Lung (tissue), 12 donors: Measurements from ENCODE around the gene LIX1L. TPM values are rescaled to one million over a fixed set of nuclear protein-coding genes. Genes with fewer than 3 reads are reported as not detected.

ENCODE experiments used
- ATAC-seq: fragments of 200-7000 bp; cut with Tn5 transposase; one replicate; pipeline ENCODE4 v1.9.1; 2020; ENCODE audit warnings: moderate number of reproducible peaks; ENCODE audit not compliant: insufficient read depth, low FRiP score
- DNase-seq, 3 donors: peaks; one replicate each; pipeline ENCODE4 v3.0.0-alpha.2; 2013 to 2017
- H3K27ac ChIP-seq, 2 donors: one replicate each; pipeline ENCODE4 v1.5.1; 2013; ENCODE audit warnings: mild to moderate bottlenecking in 2 of 2, moderate library complexity in 2 of 2, control low read depth in 1 of 2, inconsistent platforms in 1 of 2, low read depth in 1 of 2, low read length in 1 of 2
- H3K27me3 ChIP-seq, 3 donors: one replicate each; pipeline ENCODE4 v1.5.1; 2013; ENCODE audit warnings: low read length in 2 of 3; ENCODE audit not compliant: control insufficient read depth in 3 of 3, insufficient read depth in 3 of 3
- H3K36me3 ChIP-seq, 4 donors: one replicate each; pipeline ENCODE4 v1.5.1; 2013; ENCODE audit warnings: low read length in 4 of 4, mild to moderate bottlenecking in 1 of 4, moderate library complexity in 1 of 4; ENCODE audit not compliant: control insufficient read depth in 4 of 4, insufficient read depth in 4 of 4
- H3K4me1 ChIP-seq, 5 donors: one replicate each; pipeline ENCODE4 v1.5.1; 2013; ENCODE audit warnings: low read length in 5 of 5, mild to moderate bottlenecking in 2 of 5, moderate library complexity in 1 of 5; ENCODE audit not compliant: control insufficient read depth in 5 of 5, insufficient read depth in 5 of 5
- H3K4me3 ChIP-seq: one replicate; pipeline ENCODE4 v1.5.1; 2013; ENCODE audit warnings: mild to moderate bottlenecking, control low read depth, moderate library complexity
- H3K9ac ChIP-seq, 2 donors: one replicate each; pipeline ENCODE4 v1.5.1; 2013; ENCODE audit warnings: low read length in 2 of 2, control low read depth in 1 of 2; ENCODE audit not compliant: insufficient read depth in 1 of 2
- H3K9me3 ChIP-seq, 4 donors: one replicate each; pipeline ENCODE4 v1.5.1; 2013; ENCODE audit warnings: low read length in 3 of 4, mild to moderate bottlenecking in 1 of 4, moderate library complexity in 1 of 4; ENCODE audit not compliant: control insufficient read depth in 4 of 4, insufficient read depth in 3 of 4
- WGBS, 2 donors: extraction: QIAGEN DNeasy Blood & Tissue Kit; methylation state at CpG; one replicate each; pipeline ENCODE4 v1.1.7; 2013; 5-methylcytosine and 5-hydroxymethylcytosine counted together
- polyA plus RNA-seq, 2 donors: library from polyadenylated mRNA; stranded (reverse); fragments of 200-250 nt; gene quantifications; one replicate each; pipeline ENCODE4 v1.2.1, GENCODE V29; 2013
- total RNA-seq, 2 donors: library from RNA; depleted of rRNA in 1 of 2; stranded (reverse); fragments of >200 nt in 1 of 2; gene quantifications; one replicate each; pipeline ENCODE4 v1.2.1, GENCODE V29; 2014 to 2021
- TF ChIP-seq, protein P1 (sequence below): IDR thresholded peaks from 2 replicates; pipeline ENCODE4 v1.5.1; 2012; ENCODE audit warnings: mild to moderate bottlenecking; ENCODE audit errors: control extremely low read depth, extremely low read depth
- donor health status: control.
- donor health status: control.
- donor health status: Bipolar disorder and iron deficiency.
- donor health status: healthy.
- donor health status: DM: yes; HTN: yes; CAD: no.

The LIX1L gene
- total and polyA plus RNA-seq, 4 donors, result 7.0 to 30.9 (median 18.9) TPM

DNA sequence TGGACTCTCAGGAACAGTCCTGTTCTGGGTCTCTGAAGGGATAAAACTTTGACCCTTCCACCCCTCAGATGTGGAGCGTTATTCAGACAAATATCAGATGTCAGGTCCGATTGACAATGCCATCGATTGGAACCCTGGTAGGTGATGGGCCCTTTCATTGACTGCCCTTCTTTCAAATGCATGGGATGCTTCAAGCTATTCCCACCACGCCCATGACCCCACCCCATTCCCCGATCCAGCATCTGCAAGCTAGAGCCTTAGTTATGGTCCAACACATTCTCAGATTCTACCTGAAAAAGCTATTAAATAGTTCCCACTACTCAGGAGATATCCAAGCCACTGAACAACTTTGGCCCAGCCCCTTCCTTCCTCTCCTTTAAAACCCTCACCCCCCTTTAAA is 19.2 kb upstream of the LIX1L start:
- TF ChIP-seq, protein P1, sequence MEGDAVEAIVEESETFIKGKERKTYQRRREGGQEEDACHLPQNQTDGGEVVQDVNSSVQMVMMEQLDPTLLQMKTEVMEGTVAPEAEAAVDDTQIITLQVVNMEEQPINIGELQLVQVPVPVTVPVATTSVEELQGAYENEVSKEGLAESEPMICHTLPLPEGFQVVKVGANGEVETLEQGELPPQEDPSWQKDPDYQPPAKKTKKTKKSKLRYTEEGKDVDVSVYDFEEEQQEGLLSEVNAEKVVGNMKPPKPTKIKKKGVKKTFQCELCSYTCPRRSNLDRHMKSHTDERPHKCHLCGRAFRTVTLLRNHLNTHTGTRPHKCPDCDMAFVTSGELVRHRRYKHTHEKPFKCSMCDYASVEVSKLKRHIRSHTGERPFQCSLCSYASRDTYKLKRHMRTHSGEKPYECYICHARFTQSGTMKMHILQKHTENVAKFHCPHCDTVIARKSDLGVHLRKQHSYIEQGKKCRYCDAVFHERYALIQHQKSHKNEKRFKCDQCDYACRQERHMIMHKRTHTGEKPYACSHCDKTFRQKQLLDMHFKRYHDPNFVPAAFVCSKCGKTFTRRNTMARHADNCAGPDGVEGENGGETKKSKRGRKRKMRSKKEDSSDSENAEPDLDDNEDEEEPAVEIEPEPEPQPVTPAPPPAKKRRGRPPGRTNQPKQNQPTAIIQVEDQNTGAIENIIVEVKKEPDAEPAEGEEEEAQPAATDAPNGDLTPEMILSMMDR, result no peak
- no peak overlapping the region for H3K9ac ChIP-seq
- H3K27ac ChIP-seq, result peak overlapping the region in 1 of 2 donors; percentile 99
- ATAC-seq (no peak), DNase-seq (no peak)
- peaks cover 0 to 5% (median 1%) of the 10 kb centered on the region in 4 donors for H3K36me3 ChIP-seq
- no peaks in the 10 kb centered on the region for H3K27me3 ChIP-seq
- peaks cover 13 to 32% (median 22%) of the 10 kb centered on the region in 5 donors for H3K4me1 ChIP-seq
- WGBS, 2 donors, result 83 to 91% methylated on average over 5 of the region's 5 CpGs
- no peak overlapping the region for H3K4me3 ChIP-seq
- no peaks in the 10 kb centered on the region for H3K9me3 ChIP-seq

DNA sequence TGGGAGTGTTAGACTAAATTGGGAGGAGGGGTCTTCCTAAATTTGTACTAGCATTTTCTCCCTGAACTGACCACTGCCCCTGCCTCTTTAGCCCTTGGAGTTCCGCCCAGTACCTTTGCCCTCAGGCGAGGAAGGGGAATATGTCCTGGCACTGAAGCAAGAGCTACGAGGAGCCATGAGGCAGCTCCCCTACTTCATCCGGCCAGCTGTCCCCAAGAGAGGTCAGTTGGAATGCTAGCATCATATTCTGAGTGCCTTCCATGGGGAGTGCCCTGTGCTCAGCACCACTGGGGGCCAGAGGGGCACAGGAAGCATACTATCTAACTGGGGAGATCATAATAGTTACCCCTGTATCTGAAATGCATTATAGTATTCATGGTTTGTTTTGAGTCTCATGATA is 17.4 kb upstream of the LIX1L start:
- Histone ChIP-seq H3K27me3 (no peaks in the 10 kb centered on the region), H3K36me3 (peaks cover 0 to 5% (median 1%) of the 10 kb centered on the region in 4 donors), H3K4me3 (no peak overlapping the region), H3K4me1 (peaks cover 5 to 31% (median 17%) of the 10 kb centered on the region in 5 donors), H3K9me3 (no peaks in the 10 kb centered on the region), H3K27ac (no peak overlapping the region), H3K9ac (no peak overlapping the region)
- 85 to 90% methylated on average over 4 of the region's 4 CpGs for WGBS, 2 donors
- DNase-seq (no peak), ATAC-seq (no peak)
- TF ChIP-seq, protein P1, result no peak

DNA sequence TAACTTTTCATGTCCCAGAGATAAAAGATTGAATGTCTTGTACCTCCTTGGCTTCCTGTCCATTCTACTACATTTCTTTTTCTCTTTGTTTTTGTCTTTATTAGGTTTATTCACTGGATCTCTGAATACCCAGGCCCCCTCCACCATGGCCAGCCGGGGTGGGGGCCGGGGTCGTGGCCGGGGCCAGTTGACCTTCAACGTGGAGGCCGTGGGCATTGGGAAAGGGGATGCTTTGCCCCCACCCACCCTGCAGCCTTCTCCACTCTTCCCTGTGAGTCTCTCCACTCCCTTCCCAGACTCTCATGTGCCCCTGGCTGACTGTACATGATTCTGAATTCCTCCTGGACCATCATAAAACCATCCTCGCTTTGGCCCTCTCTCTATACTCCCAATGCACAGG is 16.9 kb upstream of the LIX1L start:
- Histone ChIP-seq H3K9me3 (no peaks in the 10 kb centered on the region), H3K9ac (no peak overlapping the region), H3K27ac (no peak overlapping the region), H3K36me3 (peaks cover 0 to 5% (median 1%) of the 10 kb centered on the region in 4 donors), H3K27me3 (no peaks in the 10 kb centered on the region), H3K4me1 (peaks cover 5 to 26% (median 17%) of the 10 kb centered on the region in 5 donors), H3K4me3 (no peak overlapping the region)
- 86 to 88% methylated on average over 7 of the region's 7 CpGs for WGBS, 2 donors
- no peak for ATAC-seq
- TF ChIP-seq, protein P1, result no peak
- no peak for DNase-seq

DNA sequence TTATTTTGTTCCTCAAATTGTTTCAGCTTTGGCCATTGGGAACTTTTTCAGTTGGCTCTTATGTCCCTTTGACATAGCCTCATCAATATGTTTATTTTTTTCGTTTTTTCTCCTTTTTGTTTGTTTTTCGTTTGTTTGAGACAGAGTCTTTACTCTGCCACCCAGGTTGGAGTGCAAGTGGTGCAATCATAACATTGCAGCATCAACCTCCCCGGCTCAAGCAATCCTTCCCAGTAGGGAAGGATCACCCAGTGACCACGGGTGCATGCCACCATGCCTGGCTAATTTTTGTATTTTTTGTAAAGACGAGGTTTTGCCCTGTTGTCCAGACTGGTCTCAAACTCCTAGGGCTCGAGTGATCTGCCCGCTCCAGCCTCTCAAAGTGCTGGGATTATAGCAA is 14.8 kb upstream of the LIX1L start:
- Histone ChIP-seq H3K36me3 (peaks cover under 1 to 5% (median 2%) of the 10 kb centered on the region in 4 donors), H3K4me1 (peaks cover 0 to 5% (median under 1%) of the 10 kb centered on the region in 5 donors), H3K27ac (no peak overlapping the region), H3K9ac (no peak overlapping the region), H3K27me3 (no peaks in the 10 kb centered on the region), H3K9me3 (peaks cover 0 to under 1% (median 0%) of the 10 kb centered on the region in 4 donors), H3K4me3 (no peak overlapping the region)
- 54 to 70% methylated on average over 7 of the region's 7 CpGs for WGBS, 2 donors
- ATAC-seq (no peak), DNase-seq (no peak)
- TF ChIP-seq, protein P1, result no peak
